HEK293T (cell line): Measurements from ENCODE around the gene GCNT2.

Source experiments
- FOXK2 ChIP-seq: fragments of 450-650 bp; IDR thresholded peaks from 2 replicates; pipeline ENCODE4 v1.6.1; 2016; ENCODE audit warnings: mild to moderate bottlenecking
- L3MBTL2 ChIP-seq: fragments of 450-650 bp; conservative IDR thresholded peaks from 2 replicates; pipeline ENCODE4 v1.6.1; 2016; ENCODE audit warnings: mild to moderate bottlenecking
- LEF1 ChIP-seq: fragments of 450-650 bp; IDR thresholded peaks from 2 replicates; pipeline ENCODE4 v1.6.1; 2017; ENCODE audit warnings: mild to moderate bottlenecking, borderline replicate concordance

DNA sequence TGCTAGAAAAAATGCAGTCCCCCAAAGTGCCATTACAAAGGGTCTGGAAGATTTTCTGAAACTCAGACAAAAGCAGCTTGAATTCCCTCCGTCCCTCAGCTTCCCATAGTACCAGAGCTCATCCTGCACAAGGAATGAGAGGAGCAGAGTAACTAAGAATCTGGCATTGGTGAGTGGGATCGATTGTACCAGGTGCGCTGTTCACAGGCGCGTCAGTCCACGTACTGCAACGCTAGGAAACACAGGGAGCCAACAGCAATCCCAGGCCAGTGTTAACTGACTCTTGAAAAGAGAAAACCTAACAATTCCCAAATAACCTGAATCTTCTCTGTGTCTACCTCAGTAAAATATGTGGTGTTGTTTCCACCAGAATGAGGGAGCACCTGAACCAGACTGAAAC is 77.9 kb downstream of the GCNT2 start:
- no peak for TF ChIP-seq FOXK2
- no peak for TF ChIP-seq LEF1
- no peak for TF ChIP-seq L3MBTL2
